Kidney (tissue), 14 donors: Measurements from ENCODE around the gene HSPA12A. TPM values are rescaled to one million over a fixed set of nuclear protein-coding genes. Genes with fewer than 3 reads are reported as not detected.

Experiments
- DNase-seq, 5 donors: peaks; one replicate each; pipeline ENCODE4 v3.0.0-alpha.2; 2013 to 2020
- FAIRE-seq: peaks from 2 replicates; lab custom pipeline; 2012; peaks lifted over from hg19 to GRCh38; lab: Jason Lieb, UNC
- H3K27ac ChIP-seq, 2 donors: one replicate each; pipeline ENCODE4 v1.7.0; 2013; ENCODE audit warnings: low read depth in 2 of 2, low read length in 2 of 2, inconsistent platforms in 1 of 2
- H3K27me3 ChIP-seq: one replicate; pipeline ENCODE4 v1.7.1; 2013; ENCODE audit warnings: low read length, inconsistent platforms; ENCODE audit not compliant: control insufficient read depth, insufficient read depth
- H3K36me3 ChIP-seq, 3 donors: one replicate each; pipeline versions ENCODE4 v1.7.0 to v1.7.1; 2013; ENCODE audit warnings: low read length in 3 of 3, control low read depth in 1 of 3, inconsistent platforms in 1 of 3; ENCODE audit not compliant: insufficient read depth in 3 of 3, control insufficient read depth in 2 of 3
- H3K4me1 ChIP-seq, 3 donors: one replicate each; pipeline versions ENCODE4 v1.7.0 to v1.7.1; 2013; ENCODE audit warnings: low read length in 3 of 3, inconsistent platforms in 1 of 3, low read depth in 1 of 3; ENCODE audit not compliant: control insufficient read depth in 2 of 3, insufficient read depth in 2 of 3
- H3K4me3 ChIP-seq, 3 donors: one replicate each; pipeline versions ENCODE4 v1.7.0 to v1.8.1; 2013; ENCODE audit warnings: low read length in 3 of 3, control low read depth in 1 of 3, inconsistent platforms in 1 of 3
- H3K9ac ChIP-seq, 3 donors: one replicate each; pipeline versions ENCODE4 v1.7.0 to v1.7.1; 2013; ENCODE audit warnings: low read length in 3 of 3, control low read depth in 1 of 3, inconsistent platforms in 1 of 3
- H3K9me3 ChIP-seq, 3 donors: one replicate each; pipeline versions ENCODE4 v1.7.0 to v1.7.1; 2013; ENCODE audit warnings: low read length in 3 of 3, control low read depth in 1 of 3, inconsistent platforms in 1 of 3; ENCODE audit not compliant: control insufficient read depth in 2 of 3, insufficient read depth in 1 of 3
- intact Hi-C: fragments of 100-400 bp; cut with DNase I; formaldehyde crosslinking; loops from one replicate; pipeline ENCODE4 v1.11.1; 2022
- polyA plus RNA-seq: library from polyadenylated mRNA; stranded (reverse); fragments of 350-450 nt; fragmentation: Illumina TruSeq; extraction: RNeasy Lipid Tissue Mini Kit (QIAGEN cat#74804); gene quantifications from one replicate; pipeline ENCODE4 v1.2.3, GENCODE V29; 2014; ENCODE audit warnings: low read depth, low replicate concordance; ENCODE audit not compliant: insufficient read depth
- total RNA-seq: library from RNA; stranded (reverse); fragmentation: NEBNext Ultra II Directional; extraction: Animal tissue kit (Norgen Biotek cat#: 25700); gene quantifications from one replicate; pipeline ENCODE4 v1.2.1, GENCODE V29; 2021
- TF ChIP-seq, protein P1 (sequence below): IDR thresholded peaks from 3 replicates; pipeline ENCODE4 v1.5.1; 2012; ENCODE audit warnings: mild to moderate bottlenecking, moderate library complexity, borderline replicate concordance; ENCODE audit not compliant: insufficient read depth; ENCODE audit errors: extremely low read depth
- donor health status: control.
- donor health status: control.
- donor health status: control.
- donor health status: control.
- donor health status: control.
- donor health status: DM: yes; HTN: yes; CAD: no.
- donor health status: Normal renal cell carcinoma (clear cell type).

HSPA12A gene
- total and polyA plus RNA-seq, 2 donors from 2014 or later: 18.9 to 33.5 TPM

DNA sequence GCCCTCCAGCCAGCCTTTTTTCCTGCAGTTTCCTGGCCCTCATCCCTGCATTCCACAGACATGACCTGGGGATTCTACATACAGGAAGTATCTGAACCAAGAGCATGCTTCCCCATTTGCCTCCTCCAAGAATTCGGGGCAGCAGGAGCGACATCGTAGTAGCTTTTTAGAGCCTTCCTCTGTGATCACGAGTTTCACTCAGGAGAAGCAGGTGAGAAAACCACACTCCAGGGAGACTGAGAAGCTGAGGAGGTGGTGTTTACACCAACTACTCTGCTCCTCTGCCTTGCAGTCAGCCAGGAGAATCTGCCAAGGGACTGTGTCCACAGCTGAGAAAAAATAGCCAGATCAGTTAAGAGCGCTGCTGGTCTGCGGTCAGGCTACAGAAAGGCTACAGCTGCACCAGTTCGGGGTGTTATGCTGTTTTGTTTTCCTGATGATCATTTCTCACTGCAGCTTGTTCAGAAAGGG lies 54.1 kb downstream of the HSPA12A start:
- no peaks in the 10 kb centered on the region for H3K9me3 ChIP-seq
- H3K4me1 ChIP-seq: peaks cover 0 to 26% (median 0%) of the 10 kb centered on the region in 3 donors
- no peak for FAIRE-seq
- no peak overlapping the region for H3K4me3 ChIP-seq
- DNase-seq: peak in 1 of 5 donors; percentile 39
- H3K9ac ChIP-seq: no peak overlapping the region
- intact Hi-C loops: no loop called here
- TF ChIP-seq, protein P1, sequence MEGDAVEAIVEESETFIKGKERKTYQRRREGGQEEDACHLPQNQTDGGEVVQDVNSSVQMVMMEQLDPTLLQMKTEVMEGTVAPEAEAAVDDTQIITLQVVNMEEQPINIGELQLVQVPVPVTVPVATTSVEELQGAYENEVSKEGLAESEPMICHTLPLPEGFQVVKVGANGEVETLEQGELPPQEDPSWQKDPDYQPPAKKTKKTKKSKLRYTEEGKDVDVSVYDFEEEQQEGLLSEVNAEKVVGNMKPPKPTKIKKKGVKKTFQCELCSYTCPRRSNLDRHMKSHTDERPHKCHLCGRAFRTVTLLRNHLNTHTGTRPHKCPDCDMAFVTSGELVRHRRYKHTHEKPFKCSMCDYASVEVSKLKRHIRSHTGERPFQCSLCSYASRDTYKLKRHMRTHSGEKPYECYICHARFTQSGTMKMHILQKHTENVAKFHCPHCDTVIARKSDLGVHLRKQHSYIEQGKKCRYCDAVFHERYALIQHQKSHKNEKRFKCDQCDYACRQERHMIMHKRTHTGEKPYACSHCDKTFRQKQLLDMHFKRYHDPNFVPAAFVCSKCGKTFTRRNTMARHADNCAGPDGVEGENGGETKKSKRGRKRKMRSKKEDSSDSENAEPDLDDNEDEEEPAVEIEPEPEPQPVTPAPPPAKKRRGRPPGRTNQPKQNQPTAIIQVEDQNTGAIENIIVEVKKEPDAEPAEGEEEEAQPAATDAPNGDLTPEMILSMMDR: no peak
- peaks cover 0 to 8% (median 2%) of the 10 kb centered on the region in 3 donors for H3K36me3 ChIP-seq
- H3K27me3 ChIP-seq: no peaks in the 10 kb centered on the region
- H3K27ac ChIP-seq: no peak overlapping the region

DNA sequence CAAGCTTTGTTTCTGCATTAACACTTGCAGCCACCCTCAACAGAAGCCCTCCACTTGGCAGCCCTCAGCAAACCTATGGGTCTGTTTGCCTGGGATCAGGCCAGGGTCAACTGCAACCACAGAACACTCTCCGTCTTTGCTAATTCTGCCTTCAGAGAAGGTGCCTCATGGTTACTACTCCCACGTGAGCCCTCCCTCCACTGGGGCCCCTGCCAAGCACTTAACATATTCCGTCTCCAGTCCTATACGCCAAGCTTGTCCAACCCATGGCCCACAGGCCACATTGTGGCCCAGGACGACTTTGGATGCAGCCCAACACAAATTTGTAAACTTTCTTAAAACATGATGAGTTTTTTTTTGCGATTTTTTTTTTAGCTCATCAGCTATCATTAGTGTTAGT lies 54.7 kb downstream of the HSPA12A start:
- H3K9ac ChIP-seq: no peak overlapping the region
- intact Hi-C loops: no loop called here
- peaks cover 0 to 28% (median 0%) of the 10 kb centered on the region in 3 donors for H3K4me1 ChIP-seq

DNA sequence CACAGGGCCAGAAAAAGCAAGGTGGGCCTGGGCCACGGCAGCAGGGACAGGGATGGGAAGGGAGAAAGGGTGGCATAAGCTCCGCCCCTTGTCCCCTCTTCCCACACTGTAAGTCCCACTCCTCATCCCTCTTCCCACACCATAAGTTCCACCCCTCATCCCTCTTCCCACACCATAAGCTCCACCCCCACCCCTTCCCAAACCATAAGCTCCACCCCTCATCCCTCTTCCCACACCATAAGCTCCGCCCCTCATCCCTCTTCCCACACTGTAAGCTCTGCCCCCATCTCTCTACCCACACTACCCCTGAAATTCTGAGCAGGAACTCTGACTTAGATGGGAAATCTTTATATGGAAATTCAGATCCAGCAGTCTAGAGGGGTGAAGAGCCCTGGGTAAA lies 55.7 kb downstream of the HSPA12A start:
- TF ChIP-seq, protein P1: no peak
- H3K4me1 ChIP-seq: peaks cover 0 to 32% (median 0%) of the 10 kb centered on the region in 3 donors
- peaks cover 0 to under 1% (median 0%) of the 10 kb centered on the region in 3 donors for H3K36me3 ChIP-seq
- DNase-seq (no peak), FAIRE-seq (no peak)
- no peak overlapping the region for H3K9ac ChIP-seq
- H3K27me3 ChIP-seq: no peaks in the 10 kb centered on the region
- H3K27ac ChIP-seq: no peak overlapping the region
- intact Hi-C loops: no loop called here
- no peaks in the 10 kb centered on the region for H3K9me3 ChIP-seq
- no peak overlapping the region for H3K4me3 ChIP-seq

More for the DNA sequence above, 54.7 kb downstream of the HSPA12A start:
- FAIRE-seq (no peak), DNase-seq (no peak)
- Histone ChIP-seq H3K27me3 (no peaks in the 10 kb centered on the region), H3K27ac (no peak overlapping the region), H3K4me3 (no peak overlapping the region), H3K36me3 (peaks cover 0 to 3% (median under 1%) of the 10 kb centered on the region in 3 donors), H3K9me3 (no peaks in the 10 kb centered on the region)
- TF ChIP-seq, protein P1: no peak

DNA sequence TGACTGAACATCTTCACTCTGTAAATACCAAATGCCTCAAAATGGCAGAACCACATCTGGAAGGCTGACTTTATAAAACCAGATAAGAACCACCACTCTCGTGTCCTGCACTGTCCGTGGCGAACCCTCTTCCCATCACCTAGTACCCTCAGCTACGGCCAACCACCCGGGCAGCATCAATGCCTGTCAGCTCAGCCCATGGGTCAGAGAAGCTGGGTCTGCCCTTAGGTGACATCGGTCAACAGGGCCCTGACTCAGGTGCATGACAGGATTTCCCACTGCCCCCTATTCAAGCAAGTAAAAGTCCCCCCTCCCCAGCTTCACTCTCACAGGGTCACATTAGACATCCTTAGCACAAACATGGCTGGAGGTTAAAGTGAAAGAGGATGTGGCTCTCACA lies 56.6 kb downstream of the HSPA12A start:
- DNase-seq (no peak), FAIRE-seq (no peak)
- no peaks in the 10 kb centered on the region for H3K9me3 ChIP-seq
- TF ChIP-seq, protein P1: no peak
- intact Hi-C loops: no loop called here
- no peaks in the 10 kb centered on the region for H3K27me3 ChIP-seq
- peaks cover 0 to 6% (median 0%) of the 10 kb centered on the region in 3 donors for H3K36me3 ChIP-seq
- H3K4me1 ChIP-seq: peaks cover 0 to 24% (median 0%) of the 10 kb centered on the region in 3 donors
- no peak overlapping the region for H3K27ac ChIP-seq
- H3K9ac ChIP-seq: no peak overlapping the region
- H3K4me3 ChIP-seq: no peak overlapping the region
